Endothelial cell of umbilical vein (primary cell): ENCODE measurements around the gene TOE1. TPM values are rescaled to one million over a fixed set of nuclear protein-coding genes. Genes with fewer than 3 reads are reported as not detected.

Experiments
- BruUV-seq: library from RNA; stranded (reverse); fragments of 400-500 nt; replicated peaks from 2 replicates; lab custom pipeline; 2021; lab: Mats Ljungman, UMichigan
- CTCF ChIA-PET: fragments of 300-600, 350-600 bp; sonication (Branson Sonifier 250); formaldehyde crosslinking; loops from one replicate; lab custom pipeline; 2021; ENCODE audit warnings: antibody characterized with exemption, inconsistent platforms; lab: Charles Lee
- POLR2A ChIA-PET: fragments of 300-600, 350-600 bp; sonication (Branson Sonifier 250); formaldehyde crosslinking; loops from one replicate; lab custom pipeline; 2021; ENCODE audit warnings: antibody characterized with exemption, inconsistent platforms; lab: Charles Lee
- DNase-seq: peaks from one replicate; pipeline ENCODE4 v3.0.0-alpha.2; 2011; ENCODE audit warnings: low read depth, low spot score
- FAIRE-seq: peaks from 2 replicates; lab custom pipeline; 2011; peaks lifted over from hg19 to GRCh38; lab: Jason Lieb, UNC
- H2AFZ ChIP-seq: 2 replicates; pipeline ENCODE4 v1.6.0; 2012; ENCODE audit warnings: low read depth, low read length, control low read depth, inconsistent platforms
- H3K27ac ChIP-seq: 2 replicates; pipeline ENCODE4 v1.5.1; 2011; ENCODE audit warnings: low read depth, mild to moderate bottlenecking, control low read depth, low read length, moderate library complexity; ENCODE audit not compliant: insufficient read depth
- H3K27me3 ChIP-seq, 2 experiments: 2 replicates each; pipeline versions ENCODE4 v1.6.0 to v1.6.1; 2011; ENCODE audit warnings: low read length in 2 of 2, mixed read lengths in 1 of 2; ENCODE audit not compliant: control insufficient read depth in 2 of 2, insufficient read depth in 2 of 2
- H3K36me3 ChIP-seq, 2 experiments: 2 replicates in 1 of 2; 3 replicates in 1 of 2; pipeline ENCODE4 v1.5.1; 2011; ENCODE audit warnings: low read length in 2 of 2, mild to moderate bottlenecking in 1 of 2, moderate library complexity in 1 of 2; ENCODE audit not compliant: control insufficient read depth in 2 of 2, insufficient read depth in 2 of 2; ENCODE audit errors: extremely low read depth in 1 of 2
- H3K4me1 ChIP-seq: 3 replicates; pipeline ENCODE4 v1.5.1; 2011; ENCODE audit warnings: mild to moderate bottlenecking, low read length; ENCODE audit not compliant: control insufficient read depth, insufficient read depth; ENCODE audit errors: extremely low read depth
- H3K4me2 ChIP-seq: 2 replicates; pipeline ENCODE4 v1.6.1; 2011; ENCODE audit warnings: low read length, control low read depth, mixed read lengths; ENCODE audit not compliant: insufficient read depth
- H3K4me3 ChIP-seq, 3 experiments: fragments of 200-600 bp in 1 of 3; sonication (generic), shearing (Covaris generic) in 1 of 3; replicated peaks in 1 of 3; 2 replicates each; pipeline ENCODE4 v1.5.1; 2011 to 2016; ENCODE audit warnings: control low read depth in 3 of 3, low read length in 3 of 3, mild to moderate bottlenecking in 2 of 3, inconsistent platforms in 1 of 3, low read depth in 1 of 3, moderate library complexity in 1 of 3; ENCODE audit not compliant: insufficient read depth in 1 of 3
- H3K79me2 ChIP-seq: 2 replicates; pipeline ENCODE4 v1.6.0; 2012; ENCODE audit warnings: low read length, inconsistent platforms; ENCODE audit not compliant: control insufficient read depth, insufficient read depth
- H3K9ac ChIP-seq: replicated peaks from 2 replicates; pipeline ENCODE3; 2011; ENCODE audit warnings: low read length, control low read depth; ENCODE audit not compliant: insufficient read depth; ENCODE audit errors: extremely low read depth
- H3K9me1 ChIP-seq: replicated peaks from 3 replicates; pipeline ENCODE4 v1.6.0; 2011; ENCODE audit warnings: mild to moderate bottlenecking, low read length; ENCODE audit not compliant: control insufficient read depth, insufficient read depth; ENCODE audit errors: extremely low read depth
- H3K9me3 ChIP-seq: replicated peaks from 2 replicates; pipeline ENCODE4 v1.5.1; 2012; ENCODE audit warnings: low read length, inconsistent platforms; ENCODE audit not compliant: control insufficient read depth, insufficient read depth
- H4K20me1 ChIP-seq: replicated peaks from 2 replicates; pipeline ENCODE3; 2011; ENCODE audit warnings: mild to moderate bottlenecking, low read length; ENCODE audit not compliant: control insufficient read depth, insufficient read depth; ENCODE audit errors: extremely low read depth
- CTCF ChIP-seq, 2 donors: IDR thresholded peaks; 1 replicate in 1 of 2; 2 replicates in 1 of 2; pipeline ENCODE4 v1.5.1; 2011; ENCODE audit warnings: low read length in 2 of 2, mild to moderate bottlenecking in 2 of 2, moderate library complexity in 2 of 2, control low read depth in 1 of 2, inconsistent platforms in 1 of 2, low read depth in 1 of 2; ENCODE audit not compliant: insufficient read depth in 1 of 2; ENCODE audit errors: extremely low read depth in 1 of 2
- GATA2 ChIP-seq: IDR thresholded peaks from 2 replicates; pipeline ENCODE4 v1.7.0; 2011; ENCODE audit warnings: low read depth, mild to moderate bottlenecking, moderate library complexity, mixed read lengths, low read length; ENCODE audit not compliant: insufficient read length, insufficient read depth
- MAX ChIP-seq: IDR thresholded peaks from 2 replicates; pipeline ENCODE4 v1.6.1; 2011; ENCODE audit not compliant: insufficient read depth, insufficient read length
- MYC ChIP-seq: IDR thresholded peaks from one replicate; pipeline ENCODE4 v1.6.1; 2011; ENCODE audit warnings: mild to moderate bottlenecking, low read depth, low read length
- POLR2A ChIP-seq: IDR thresholded peaks from 2 replicates; pipeline ENCODE4 v1.6.1; 2012; ENCODE audit warnings: low read depth, mild to moderate bottlenecking, control low read depth, low read length
- POLR2AphosphoS5 ChIP-seq: IDR thresholded peaks from 2 replicates; pipeline ENCODE4 v1.6.1; 2012; ENCODE audit warnings: low read depth, mild to moderate bottlenecking, control low read depth, low read length, moderate library complexity; ENCODE audit not compliant: insufficient read depth
- dilution Hi-C: fragments of 300-500 bp; cut with MboI; formaldehyde crosslinking; loops from one replicate; pipeline ENCODE4 v1.15.0; 2019; ENCODE audit warnings: low sequenced_read_pairs; ENCODE audit not compliant: extremely low pct_ligation_motif_present
- intact Hi-C: fragments of 100-400 bp; cut with micrococcal nuclease; formaldehyde crosslinking; loops from one replicate; pipeline ENCODE4 v1.10.0; 2022
- polyA plus RNA-seq, 4 experiments: library from polyadenylated mRNA; depleted of rRNA in 3 of 4; stranded (reverse) in 3 of 4; unstranded in 1 of 4; fragments of >200 nt; gene quantifications; 2 replicates each; pipeline versions ENCODE4 v1.2.1 to v1.2.3, GENCODE V29; 2011 to 2012; ENCODE audit warnings: missing spikeins in 1 of 4
- total RNA-seq: library from RNA; stranded (reverse); gene quantifications from 2 replicates; pipeline ENCODE4 v1.2.3, GENCODE V29; 2021

TOE1 gene
- total and polyA plus RNA-seq, 2 donors (not counting 3 experiments of a cell fraction or from before 2014, with no cell fraction given): 16.3 to 24.9 TPM

- BruUV-seq: no TSS peak
Observed at GRCh38 chr1:45297666-45298356, 42.2 kb upstream of the TOE1 start.

More at GRCh38 chr1:45297666-45298356, 42.2 kb upstream of the TOE1 start:
- no peak overlapping the region for H3K4me2 ChIP-seq
- intact Hi-C loops (no loop called here), dilution Hi-C loops (no loop called here)
- no peaks in the 10 kb centered on the region for H3K9me1 ChIP-seq
- H2AFZ ChIP-seq: no peak overlapping the region
- no peaks in the 10 kb centered on the region for H3K79me2 ChIP-seq
- H3K27ac ChIP-seq: no peak overlapping the region
- H3K4me1 ChIP-seq: no peaks in the 10 kb centered on the region
- no peak overlapping the region for H3K4me3 ChIP-seq
- H4K20me1 ChIP-seq: no peaks in the 10 kb centered on the region
- FAIRE-seq: no peak
- ChIA-PET CTCF (interaction anchor here (1.0 to 9.9 kb wide), 9 partner anchors 15 to 462 kb away, joined by 3 to 556 read pairs (median 4); partner anchors contain the start of genes HECTD3, UROD and ZSWIM5), POLR2A (interaction anchor here (0.9 kb wide), 1 partner anchor 32 kb away, joined by 3 read pairs; no protein-coding TSS in a partner anchor)
- DNase-seq: no peak
- no peaks in the 10 kb centered on the region for H3K36me3 ChIP-seq
- H3K27me3 ChIP-seq: no peaks in the 10 kb centered on the region
- no peaks in the 10 kb centered on the region for H3K9me3 ChIP-seq
- TF ChIP-seq POLR2A (no peak), POLR2AphosphoS5 (no peak), GATA2 (no peak), CTCF (IDR thresholded peaks at IDR 0.05; ENCODE audit: extremely low read depth in 1 of 2, insufficient read depth in 1 of 2, low read depth in 1 of 2, low read length in 2 of 2) (no peak), MYC (no peak), MAX (no peak)
- H3K9ac ChIP-seq: no peak overlapping the region
